Panc1 (cell line): Measurements from ENCODE around the gene ORC4. TPM values are rescaled to one million over a fixed set of nuclear protein-coding genes. Genes with fewer than 3 reads are reported as not detected.

Experiments used
- ATAC-seq: fragments of 200-7000 bp; cut with Tn5 transposase; 2 replicates; pipeline ENCODE4 v1.9.1; 2020; ENCODE audit warnings: mild to moderate bottlenecking, moderate library complexity
- Bru-seq: library from RNA; stranded (reverse); fragments of 400-500 nt; gene quantifications from one replicate; lab custom pipeline; 2021; lab: Mats Ljungman, UMichigan
- BruChase-seq, 2 experiments: library from RNA; stranded (reverse); fragments of 400-500 nt; gene quantifications; one replicate each; lab custom pipeline; 2021; lab: Mats Ljungman, UMichigan
- BruUV-seq: library from RNA; stranded (reverse); fragments of 400-500 nt; replicated peaks from 2 replicates; lab custom pipeline; 2021; lab: Mats Ljungman, UMichigan
- CTCF ChIA-PET: fragments of 300-600 bp; sonication (Branson Sonifier 250); formaldehyde crosslinking; loops from one replicate; lab custom pipeline; 2022; ENCODE audit warnings: antibody characterized with exemption; lab: Charles Lee
- POLR2A ChIA-PET: fragments of 300-600 bp; sonication (Branson Sonifier 250); formaldehyde crosslinking; loops from one replicate; lab custom pipeline; 2022; ENCODE audit warnings: antibody characterized with exemption; lab: Charles Lee
- DNase-seq: peaks from one replicate; pipeline ENCODE4 v3.0.0-alpha.2; 2010; ENCODE audit warnings: low read depth, low spot score
- H3K27ac ChIP-seq: 2 replicates; pipeline ENCODE4 v1.5.1; 2011; ENCODE audit warnings: mild to moderate bottlenecking, low read length, inconsistent platforms
- H3K27me3 ChIP-seq: fragments of 200-500 bp; sonication (Bioruptor generic); 2 replicates; pipeline ENCODE4 v1.6.0; 2014; ENCODE audit warnings: low read length, inconsistent platforms; ENCODE audit not compliant: control insufficient read depth, insufficient read depth
- H3K36me3 ChIP-seq: fragments of 200-500 bp; sonication (Bioruptor generic); 2 replicates; pipeline ENCODE4 v1.5.1; 2014; ENCODE audit warnings: inconsistent platforms, mild to moderate bottlenecking, low read length, moderate library complexity; ENCODE audit not compliant: control insufficient read depth, insufficient read depth
- H3K4me1 ChIP-seq: 2 replicates; pipeline ENCODE4 v1.5.1; 2011; ENCODE audit warnings: inconsistent platforms, mild to moderate bottlenecking, low read length, moderate library complexity; ENCODE audit not compliant: control insufficient read depth, insufficient read depth
- H3K4me3 ChIP-seq, 2 experiments: 2 replicates each; pipeline ENCODE4 v1.5.1; 2011 to 2012; ENCODE audit warnings: low read depth in 2 of 2, low read length in 2 of 2, mild to moderate bottlenecking in 2 of 2, inconsistent platforms in 1 of 2, moderate library complexity in 1 of 2
- H3K9me3 ChIP-seq: fragments of 200-500 bp; sonication (Bioruptor generic); 2 replicates; pipeline ENCODE4 v1.5.1; 2014; ENCODE audit warnings: low read depth, mild to moderate bottlenecking, inconsistent platforms, low read length, moderate library complexity; ENCODE audit not compliant: control insufficient read depth, insufficient read depth
- CTCF ChIP-seq: fragments of 450-650 bp; IDR thresholded peaks from 2 replicates; pipeline ENCODE4 v1.5.1; 2017; ENCODE audit warnings: mild to moderate bottlenecking
- POLR2AphosphoS5 ChIP-seq: IDR thresholded peaks from 2 replicates; pipeline ENCODE4 v1.6.1; 2012; ENCODE audit warnings: mild to moderate bottlenecking, low read depth, low read length, moderate library complexity
- SIN3A ChIP-seq: IDR thresholded peaks from 2 replicates; pipeline ENCODE4 v1.6.1; 2012; ENCODE audit warnings: low read depth, mild to moderate bottlenecking, low read length, moderate library complexity, borderline replicate concordance; ENCODE audit not compliant: insufficient read depth
- TCF7L2 ChIP-seq: IDR thresholded peaks from 2 replicates; pipeline ENCODE4 v1.6.1; 2011; ENCODE audit warnings: mild to moderate bottlenecking, low read depth, low read length, inconsistent platforms
- in situ Hi-C: cut with HindIII; loops from 2 replicates; pipeline ENCODE4 v1.10.0; 2016; ENCODE audit warnings: low sequenced_read_pairs, low pct_unique_long_range_greater_than_20kb
- intact Hi-C: fragments of 100-400 bp; cut with micrococcal nuclease; formaldehyde crosslinking; loops from one replicate; pipeline ENCODE4 v1.10.0; 2022; ENCODE audit not compliant: unreplicated experiment
- long read RNA-seq: library from polyadenylated mRNA; unstranded; transcript quantifications from one replicate; pipeline ENCODE4 v2.0.0, GENCODE V29; 2021; ENCODE audit not compliant: unreplicated experiment
- polyA plus RNA-seq: library from polyadenylated mRNA; unstranded; fragments of >200 nt; gene quantifications from one replicate; pipeline ENCODE4 v1.2.1, GENCODE V29; 2012; ENCODE audit warnings: missing spikeins; ENCODE audit not compliant: insufficient read length
- total RNA-seq: library from RNA; stranded (reverse); gene quantifications from one replicate; pipeline ENCODE4 v1.2.1, GENCODE V29; 2021; ENCODE audit not compliant: unreplicated experiment
- TF ChIP-seq, protein P1 (sequence below), 2 experiments: IDR thresholded peaks; 2 replicates each; pipeline ENCODE4 v1.6.1; 2011 to 2012; ENCODE audit warnings: low read depth in 2 of 2, control low read depth in 1 of 2, low read length in 1 of 2, mild to moderate bottlenecking in 1 of 2, moderate library complexity in 1 of 2; ENCODE audit not compliant: insufficient read depth in 1 of 2

Gene ORC4
- total RNA-seq, result 43.3 TPM
- polyA plus RNA-seq, result 25.8 TPM
- percentile 84 among the genes with signal in this experiment for Bru-seq, nascent RNA
- percentile 80 among the genes with signal in this experiment for BruChase-seq, experiment 1, labeled RNA remaining after a 2-hour chase
- BruChase-seq, experiment 2, labeled RNA remaining after a 6-hour chase, result percentile 72 among the genes with signal in this experiment
- long read RNA-seq, full-length matches to known transcripts, result 56 of 76 reads
- long read RNA-seq, partial matches to known transcripts, result 2 of 76 reads
- long read RNA-seq, other reads (novel, unspliced or antisense), result 18 of 76 reads

DNA sequence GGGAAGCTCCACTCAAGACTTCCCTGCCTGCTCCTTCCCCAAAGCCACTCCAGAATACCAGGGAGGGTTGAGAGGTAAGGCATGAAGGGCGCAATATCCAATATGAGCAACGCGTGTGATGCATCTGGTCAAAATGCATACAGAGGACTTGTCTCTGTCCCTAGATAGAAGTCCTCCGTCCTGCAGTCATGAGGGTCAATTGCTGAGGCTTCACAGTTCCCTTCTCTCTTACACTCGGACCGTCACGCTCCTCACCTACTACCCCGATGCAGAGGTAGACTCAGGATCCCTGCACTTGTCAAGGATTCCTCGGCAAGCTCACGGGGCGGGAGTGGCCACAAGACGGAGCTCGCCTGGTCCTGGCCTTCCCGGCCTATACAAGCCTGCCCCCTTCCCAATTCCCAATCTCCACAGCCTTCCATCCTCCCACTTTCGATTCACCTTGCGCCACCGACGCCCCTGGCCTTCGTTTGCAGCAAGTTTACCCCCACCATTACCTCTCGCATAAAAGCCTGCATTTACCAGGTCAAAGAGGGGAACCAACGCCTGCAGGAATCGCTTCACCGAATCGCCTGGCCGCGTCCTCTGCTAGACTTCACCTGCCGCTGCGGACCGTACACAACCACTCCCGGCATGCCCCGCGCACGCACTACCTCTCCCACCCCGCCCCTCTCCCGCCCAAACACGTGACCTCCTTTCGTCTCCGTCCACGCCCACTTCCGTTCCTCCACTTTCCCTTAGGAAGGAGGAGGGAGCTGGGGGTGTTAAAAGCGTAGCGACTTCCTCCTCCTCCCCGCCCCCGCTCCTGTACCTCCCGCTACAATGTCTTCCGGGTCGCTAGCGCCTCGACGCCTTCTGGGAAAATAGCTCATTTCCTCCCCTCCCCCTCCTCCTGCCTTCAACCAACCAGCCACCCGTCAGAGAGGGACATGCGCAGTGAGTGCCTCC lies at the start of gene ORC4:
ORC4 (minus strand) TSS at position 627 of the 948 bp plus-strand sequence. CDS start 44,779 bp downstream, outside the sequence.
- DNase-seq (peak; percentile 95), ATAC-seq (peak; percentile 96)
- TSS peak; percentile 80 for BruUV-seq
- H3K4me1 ChIP-seq, result peaks cover 24% of the 10 kb centered on the region; the same call in 1 of the 2 replicates
- peak within 1 kb of the TSS; percentile 96 for H3K27ac ChIP-seq
- no peaks in the 10 kb centered on the region for H3K27me3 ChIP-seq
- TF ChIP-seq CTCF, result peak; percentile 72
- peak; percentile 45; the same call in 1 of the 2 replicates for TF ChIP-seq POLR2AphosphoS5
- TF ChIP-seq SIN3A, result peak; percentile 63; the same call in 1 of the 2 replicates
- TF ChIP-seq, protein P1, sequence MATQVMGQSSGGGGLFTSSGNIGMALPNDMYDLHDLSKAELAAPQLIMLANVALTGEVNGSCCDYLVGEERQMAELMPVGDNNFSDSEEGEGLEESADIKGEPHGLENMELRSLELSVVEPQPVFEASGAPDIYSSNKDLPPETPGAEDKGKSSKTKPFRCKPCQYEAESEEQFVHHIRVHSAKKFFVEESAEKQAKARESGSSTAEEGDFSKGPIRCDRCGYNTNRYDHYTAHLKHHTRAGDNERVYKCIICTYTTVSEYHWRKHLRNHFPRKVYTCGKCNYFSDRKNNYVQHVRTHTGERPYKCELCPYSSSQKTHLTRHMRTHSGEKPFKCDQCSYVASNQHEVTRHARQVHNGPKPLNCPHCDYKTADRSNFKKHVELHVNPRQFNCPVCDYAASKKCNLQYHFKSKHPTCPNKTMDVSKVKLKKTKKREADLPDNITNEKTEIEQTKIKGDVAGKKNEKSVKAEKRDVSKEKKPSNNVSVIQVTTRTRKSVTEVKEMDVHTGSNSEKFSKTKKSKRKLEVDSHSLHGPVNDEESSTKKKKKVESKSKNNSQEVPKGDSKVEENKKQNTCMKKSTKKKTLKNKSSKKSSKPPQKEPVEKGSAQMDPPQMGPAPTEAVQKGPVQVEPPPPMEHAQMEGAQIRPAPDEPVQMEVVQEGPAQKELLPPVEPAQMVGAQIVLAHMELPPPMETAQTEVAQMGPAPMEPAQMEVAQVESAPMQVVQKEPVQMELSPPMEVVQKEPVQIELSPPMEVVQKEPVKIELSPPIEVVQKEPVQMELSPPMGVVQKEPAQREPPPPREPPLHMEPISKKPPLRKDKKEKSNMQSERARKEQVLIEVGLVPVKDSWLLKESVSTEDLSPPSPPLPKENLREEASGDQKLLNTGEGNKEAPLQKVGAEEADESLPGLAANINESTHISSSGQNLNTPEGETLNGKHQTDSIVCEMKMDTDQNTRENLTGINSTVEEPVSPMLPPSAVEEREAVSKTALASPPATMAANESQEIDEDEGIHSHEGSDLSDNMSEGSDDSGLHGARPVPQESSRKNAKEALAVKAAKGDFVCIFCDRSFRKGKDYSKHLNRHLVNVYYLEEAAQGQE (IDR thresholded peaks at IDR 0.05; ENCODE audit: insufficient read depth in 1 of 2, low read depth in 2 of 2, low read length in 1 of 2), result no peak
- TF ChIP-seq TCF7L2, result 0 out of 2 replicates have a peak, but pooled peaks have one; percentile 28
- no peaks in the 10 kb centered on the region for H3K9me3 ChIP-seq
- ChIA-PET CTCF (interaction anchor here (0.6 to 1.2 kb wide), 11 partner anchors 16 to 1793 kb away, joined by 3 to 11 read pairs (median 4); no protein-coding TSS in a partner anchor), POLR2A (interaction anchor here (0.6 kb wide), 2 partner anchors 454 to 732 kb away, joined by 3 to 10 read pairs; no protein-coding TSS in a partner anchor)
- peak within 1 kb of the TSS; percentile 93 to 98 for H3K4me3 ChIP-seq
- in situ Hi-C loops (no loop called here), intact Hi-C loops (no loop called here)
- H3K36me3 ChIP-seq, result peaks cover 2% of the 10 kb centered on the region; the same call in 1 of the 2 replicates

- ATAC-seq (no peak), DNase-seq (no peak)
- TF ChIP-seq TCF7L2 (no peak), CTCF (no peak), SIN3A (no peak), POLR2AphosphoS5 (no peak)
- TF ChIP-seq, protein P1 (IDR thresholded peaks at IDR 0.05; ENCODE audit: insufficient read depth in 1 of 2, low read depth in 2 of 2, low read length in 1 of 2), result no peak
- Histone ChIP-seq H3K4me3 (no peak overlapping the region), H3K9me3 (no peaks in the 10 kb centered on the region), H3K27ac (no peak overlapping the region), H3K27me3 (no peaks in the 10 kb centered on the region), H3K4me1 (no peaks in the 10 kb centered on the region), H3K36me3 (no peaks in the 10 kb centered on the region)
- CTCF ChIA-PET, result no interaction called here
- intact Hi-C loops (no loop called here), in situ Hi-C loops (no loop called here)
- POLR2A ChIA-PET, result no interaction called here
- no TSS peak for BruUV-seq
Measured at GRCh38 chr2:148067801-148068200, 47.3 kb upstream of the ORC4 start.
